GM19240 (cell line): Measurements from ENCODE around the gene BNC2.

Experiments used
- DNase-seq: peaks from one replicate; pipeline ENCODE4 v3.0.0; 2011; ENCODE audit warnings: low spot score; ENCODE audit not compliant: insufficient read length

BNC2 gene

DNA sequence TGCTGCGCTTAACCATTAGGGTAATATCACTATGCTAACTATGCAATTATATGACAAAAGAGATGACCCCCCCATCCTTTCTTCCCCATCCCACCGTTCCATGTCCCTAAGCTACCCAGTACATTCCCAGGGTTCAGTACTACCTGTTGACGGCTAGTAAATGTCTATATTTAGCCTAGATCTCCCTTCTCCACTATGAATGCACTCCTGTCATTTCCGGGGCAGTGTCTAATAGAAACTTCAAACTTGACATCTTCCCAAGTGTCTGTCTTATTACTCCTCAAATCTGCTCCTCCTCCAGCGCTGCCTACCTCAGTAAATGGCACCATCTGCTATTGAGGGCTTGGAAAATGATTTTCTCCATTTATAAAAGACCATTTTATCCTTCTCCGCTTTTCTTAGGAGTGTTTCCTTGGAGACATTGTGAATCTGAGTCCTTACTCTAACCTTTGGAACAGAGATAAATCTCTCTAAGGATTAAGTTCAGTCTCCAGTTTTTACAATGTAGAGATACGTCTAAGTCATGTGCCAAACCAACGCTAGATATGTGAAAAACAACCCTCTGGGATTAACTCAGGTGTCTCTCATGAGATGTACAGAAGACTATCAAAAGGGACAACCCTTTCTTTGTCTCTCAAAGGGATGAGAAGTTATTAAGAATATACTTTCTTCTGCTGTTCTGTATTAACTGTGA is 114.9 kb downstream of the BNC2 start:
- DNase-seq = no peak

DNA sequence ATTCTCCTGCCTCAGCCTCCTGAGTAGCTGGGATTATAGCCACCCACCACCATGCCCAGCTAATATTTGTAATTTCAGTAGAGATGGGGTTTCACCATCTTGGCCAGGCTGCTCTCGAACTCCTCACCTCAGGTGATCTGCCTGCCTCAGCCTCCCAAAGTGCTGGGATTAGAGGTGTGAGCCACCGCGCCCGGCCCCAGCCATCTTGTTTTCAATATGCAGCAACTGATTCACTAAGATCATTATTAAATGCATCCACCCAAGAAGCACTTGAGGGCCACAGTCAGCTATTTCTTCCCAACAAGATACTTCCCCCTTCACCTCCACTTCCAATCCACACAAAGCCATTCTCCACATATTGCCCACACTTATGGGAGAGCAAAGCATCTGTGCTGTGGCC is 115.8 kb downstream of the BNC2 start:
- DNase-seq = no peak

DNA sequence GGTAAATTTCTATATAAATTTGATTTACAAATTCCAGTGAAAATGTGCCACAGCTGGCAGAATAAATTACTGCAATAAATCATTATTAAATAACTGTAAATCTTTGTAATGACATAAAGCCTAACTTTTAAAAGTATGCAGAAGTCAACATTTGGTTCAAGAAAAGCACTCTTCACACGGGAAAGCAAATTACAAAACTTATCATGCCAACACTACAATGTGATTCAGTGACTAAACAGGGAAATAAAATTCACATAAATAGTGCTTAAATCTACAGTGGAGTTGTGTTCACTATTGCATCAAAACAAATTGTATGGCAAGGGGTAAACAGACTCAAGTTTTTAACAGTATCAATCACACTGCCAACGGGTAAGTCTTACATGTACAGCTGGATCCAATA is 117.2 kb downstream of the BNC2 start:
- DNase-seq = no peak

DNA sequence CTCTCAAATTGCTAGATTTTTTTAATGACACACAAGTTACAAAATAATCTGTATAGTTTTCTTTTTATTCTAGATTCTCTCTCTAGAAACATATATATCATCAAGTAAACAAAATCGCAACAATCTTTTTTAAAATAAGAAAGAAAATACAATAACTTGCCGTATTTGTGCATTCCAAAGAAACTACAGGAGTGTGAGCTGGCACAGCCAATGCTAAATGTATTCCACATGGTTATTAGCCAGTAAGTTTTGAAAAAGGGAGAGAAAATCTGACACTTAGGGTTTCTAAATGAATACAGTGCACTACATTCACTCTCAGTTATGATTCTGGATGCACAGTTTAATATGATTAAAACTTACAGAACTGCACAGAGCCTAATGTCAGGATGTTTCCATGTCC is 117.9 kb downstream of the BNC2 start:
- DNase-seq = no peak

DNA sequence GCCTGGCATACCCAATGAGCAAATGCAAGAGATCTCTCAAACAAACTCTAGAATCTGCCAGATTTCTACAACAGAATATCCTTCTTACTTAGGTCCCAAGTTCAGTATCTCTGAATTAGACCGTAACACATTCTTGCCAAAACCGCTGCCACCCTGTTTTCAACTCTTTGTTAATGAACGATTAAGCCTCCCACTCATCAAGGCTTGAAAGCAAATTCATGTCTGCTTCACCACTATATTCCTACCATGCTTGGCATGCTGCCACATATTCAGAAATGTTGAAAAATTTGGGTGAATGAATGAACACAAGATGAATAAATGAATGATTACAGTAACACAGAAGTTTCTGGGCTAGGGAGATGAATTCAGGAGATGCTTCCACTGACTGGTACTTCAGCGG is 119.9 kb downstream of the BNC2 start:
- no peak for DNase-seq

DNA sequence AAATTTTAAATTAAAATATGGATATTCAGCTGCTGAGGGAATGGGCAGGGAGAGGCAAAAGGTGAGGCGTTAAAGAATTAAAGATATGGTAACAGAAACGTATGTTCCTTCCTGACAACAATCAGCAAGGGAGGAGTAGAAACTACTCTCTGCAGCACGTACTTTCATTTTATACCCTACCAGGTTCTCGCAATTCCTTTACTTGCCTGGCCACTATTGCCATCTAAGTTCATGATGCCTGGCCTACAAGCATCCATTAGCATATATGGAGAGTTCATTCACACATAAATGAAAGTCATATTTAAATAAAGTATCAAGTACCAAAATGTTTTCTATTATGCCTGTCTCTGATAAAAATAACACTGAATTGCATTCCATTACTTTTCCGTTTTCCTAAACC is 125.1 kb downstream of the BNC2 start:
- no peak for DNase-seq

DNA sequence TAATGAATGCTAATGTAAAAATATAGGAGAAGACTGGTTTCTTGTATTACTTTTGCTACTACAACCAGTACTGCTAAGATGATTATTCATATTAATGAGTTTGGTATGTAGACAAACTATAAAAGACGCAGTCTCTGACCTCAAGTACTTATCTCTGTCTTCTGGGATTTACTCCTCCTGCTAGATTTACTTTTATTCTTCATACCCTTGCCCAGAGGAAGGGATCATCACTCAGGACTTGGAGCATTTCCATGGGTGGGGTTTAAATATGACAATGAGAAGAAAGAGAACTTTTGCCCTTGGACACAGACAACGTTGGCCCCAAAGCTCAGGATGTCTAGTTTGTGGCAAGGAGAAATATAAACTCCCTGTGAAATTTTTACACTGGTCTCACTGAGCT is 126.1 kb downstream of the BNC2 start:
- no peak for DNase-seq

DNA sequence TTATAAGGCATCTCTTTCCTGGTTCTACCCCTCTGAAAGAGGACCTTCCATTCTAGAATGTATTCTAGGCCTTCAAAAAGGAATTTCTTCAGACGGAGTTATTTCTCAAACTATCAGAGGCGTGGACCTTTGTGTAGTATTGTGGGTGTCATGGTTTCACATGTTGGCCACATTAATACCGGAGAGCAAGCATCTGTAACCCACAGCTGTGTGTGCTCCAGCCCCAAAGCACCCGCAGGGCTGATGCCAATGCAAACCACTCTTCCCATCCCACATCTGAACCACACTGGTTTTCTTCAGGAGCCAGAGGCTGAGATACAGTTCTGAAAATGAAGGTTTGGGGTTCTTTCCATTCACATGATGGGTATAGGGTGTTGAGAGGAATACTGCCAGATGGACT is 127.1 kb downstream of the BNC2 start:
- DNase-seq = no peak

DNA sequence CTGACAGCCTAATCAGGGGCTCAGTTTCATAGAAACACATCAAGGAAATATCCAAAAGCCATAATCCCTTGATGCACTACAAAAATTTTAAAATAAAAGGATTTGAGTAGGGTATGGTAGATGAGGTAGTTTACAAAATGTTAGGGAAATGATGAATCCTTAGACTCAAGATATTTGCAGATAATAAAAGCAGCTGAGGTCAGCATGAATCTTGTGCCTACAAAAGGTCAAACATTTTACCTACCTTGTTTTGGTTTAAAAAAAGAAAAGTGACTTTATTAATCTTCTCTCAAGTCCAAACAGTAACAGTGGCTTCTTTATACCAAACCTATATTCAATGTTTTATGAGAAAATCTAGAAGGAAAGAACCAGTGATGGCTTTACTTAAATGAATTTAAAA is 135.5 kb downstream of the BNC2 start:
- DNase-seq = no peak

DNA sequence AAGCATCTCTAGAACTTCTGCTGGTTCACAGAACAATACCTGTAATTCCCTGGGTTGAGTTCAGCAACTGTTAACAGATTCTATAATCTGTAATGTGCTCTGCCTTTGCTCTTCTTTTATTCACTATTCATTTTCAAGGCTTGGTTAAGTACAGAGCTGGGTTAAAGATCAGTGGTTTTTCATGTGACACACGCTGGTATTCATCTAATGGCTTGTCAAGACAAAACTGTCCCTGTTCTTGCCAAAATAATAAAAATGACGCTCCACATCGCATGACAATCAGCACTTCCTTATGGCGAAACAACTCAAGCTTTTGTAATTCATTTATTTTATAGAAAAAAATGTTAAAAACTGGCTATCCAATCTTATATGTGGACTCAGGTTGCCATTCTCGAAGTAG is 137.9 kb downstream of the BNC2 start:
- DNase-seq = no peak

DNA sequence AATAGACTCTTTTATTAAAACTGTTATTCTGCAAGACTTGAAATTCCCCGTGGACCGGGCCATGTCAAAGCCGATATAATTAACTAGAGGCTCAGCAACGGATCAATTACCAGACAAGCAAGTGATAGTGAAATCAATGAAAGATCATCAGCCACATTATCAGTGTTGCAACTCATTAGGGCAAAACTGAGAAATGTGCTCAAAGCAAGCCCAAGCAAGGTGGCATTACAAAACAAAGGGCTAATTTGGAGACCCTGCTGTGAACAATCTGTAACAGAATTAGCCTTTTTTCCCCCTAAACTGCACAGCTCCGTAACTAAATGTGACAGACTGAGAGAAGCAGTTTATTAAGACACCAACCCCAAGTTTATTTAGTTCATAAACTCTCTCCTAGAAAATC is 140.3 kb downstream of the BNC2 start:
- no peak for DNase-seq

DNA sequence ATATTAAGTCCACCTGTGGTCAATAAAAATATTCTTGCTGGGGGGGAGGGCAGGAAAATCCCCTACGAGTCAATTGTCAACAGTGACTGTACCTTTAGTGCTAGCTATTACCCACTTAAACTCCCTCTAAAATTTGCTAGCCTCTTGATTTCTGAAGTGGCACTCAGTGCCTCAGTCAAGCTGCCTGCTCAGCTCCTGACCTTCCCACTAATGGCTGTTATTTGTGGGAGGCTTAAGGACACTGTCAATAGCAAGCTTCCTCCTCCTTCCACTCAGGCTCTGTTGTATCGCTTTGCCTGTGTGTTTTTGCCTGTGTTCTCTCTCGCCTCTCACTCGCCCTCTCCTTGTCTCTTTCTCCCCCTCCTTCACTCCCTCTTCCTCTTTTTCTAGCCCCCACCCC is 140.8 kb downstream of the BNC2 start:
- DNase-seq = no peak

DNA sequence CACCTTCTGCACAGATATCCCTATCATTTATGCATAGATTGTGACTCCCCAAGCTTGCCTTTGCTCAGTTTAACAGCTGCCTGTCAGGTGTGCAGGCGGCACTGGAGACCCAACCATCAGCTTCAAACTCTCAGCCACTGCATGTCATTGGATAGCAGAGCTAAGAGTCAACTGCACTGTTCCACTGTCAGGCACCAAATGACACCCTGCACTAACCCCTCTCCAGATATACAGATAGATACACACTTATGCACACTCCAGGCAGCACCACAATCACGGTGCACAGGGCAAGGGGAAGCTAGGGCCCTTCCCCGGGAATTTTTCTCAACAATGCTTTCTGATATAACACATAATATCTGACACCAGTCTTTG is 142.3 kb downstream of the BNC2 start:
- DNase-seq = no peak

DNA sequence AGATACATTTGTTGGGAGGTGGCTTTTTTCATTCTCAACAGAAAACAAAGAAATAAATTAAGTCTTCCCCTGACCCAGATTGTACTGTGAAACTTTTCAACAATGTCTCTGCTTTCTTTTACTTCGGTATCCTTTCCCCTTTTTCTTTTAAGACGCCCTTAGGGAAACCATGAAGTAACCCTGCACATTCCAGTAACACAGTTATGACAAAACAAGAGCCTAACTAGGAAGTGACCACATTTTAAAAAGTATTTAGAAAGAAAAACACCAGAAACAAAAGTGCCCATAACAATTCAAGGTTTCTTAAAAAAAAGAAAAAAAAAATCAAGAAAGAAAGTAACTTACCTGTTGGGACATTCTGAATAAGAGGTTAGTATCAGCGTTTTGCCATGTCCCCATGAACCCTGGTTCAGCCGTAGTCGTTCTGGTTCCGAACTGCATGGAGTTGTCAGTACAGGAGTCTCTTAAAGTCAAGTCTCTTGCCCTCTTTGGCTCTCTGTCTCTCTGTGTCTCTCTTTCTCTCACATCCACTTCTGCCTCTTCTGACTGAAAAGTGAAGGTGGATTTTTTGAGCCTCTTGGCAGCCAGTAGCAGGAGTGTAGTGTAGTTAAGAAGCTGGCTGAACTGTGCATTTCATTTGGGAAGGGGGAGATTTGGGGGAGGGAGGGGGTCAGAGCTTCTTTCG is 142.9 kb downstream of the BNC2 start:
- DNase-seq = no peak

DNA sequence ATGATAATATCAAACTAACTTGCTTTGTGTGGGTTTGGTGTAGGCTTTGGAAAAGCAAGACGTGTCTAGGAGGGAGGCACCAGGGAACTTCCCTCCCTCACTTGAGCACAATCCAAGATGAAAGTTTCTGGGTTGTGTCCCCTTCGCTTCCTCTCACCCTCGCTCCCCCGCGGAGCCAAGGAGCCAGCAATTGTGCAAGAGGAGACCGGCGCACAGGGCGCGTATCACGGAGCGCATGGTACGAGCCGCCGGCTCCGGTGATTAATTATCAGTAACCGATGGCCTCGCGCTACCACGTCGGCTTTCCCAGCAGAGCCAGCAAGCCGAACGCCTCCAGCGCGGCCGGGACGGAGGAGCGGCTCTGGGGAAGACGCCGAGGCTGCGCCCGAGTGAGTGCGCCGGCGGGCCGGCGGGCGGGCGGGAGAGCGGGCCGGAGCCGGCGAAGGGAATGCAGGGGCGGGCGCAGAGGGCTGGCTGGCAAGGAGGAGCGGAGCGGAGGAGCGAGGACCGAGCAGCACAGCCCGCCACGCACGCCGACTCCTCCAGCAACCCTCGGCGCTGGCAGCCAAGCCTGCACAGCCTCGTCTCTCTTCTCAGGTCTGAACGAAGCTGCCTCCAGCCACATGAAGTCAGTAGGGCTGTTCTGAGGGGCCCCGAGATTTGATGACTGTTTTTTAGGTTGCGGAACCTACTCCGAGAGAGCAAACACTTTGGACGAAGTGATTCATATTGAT is 143.6 kb downstream of the BNC2 start:
- no peak for DNase-seq

DNA sequence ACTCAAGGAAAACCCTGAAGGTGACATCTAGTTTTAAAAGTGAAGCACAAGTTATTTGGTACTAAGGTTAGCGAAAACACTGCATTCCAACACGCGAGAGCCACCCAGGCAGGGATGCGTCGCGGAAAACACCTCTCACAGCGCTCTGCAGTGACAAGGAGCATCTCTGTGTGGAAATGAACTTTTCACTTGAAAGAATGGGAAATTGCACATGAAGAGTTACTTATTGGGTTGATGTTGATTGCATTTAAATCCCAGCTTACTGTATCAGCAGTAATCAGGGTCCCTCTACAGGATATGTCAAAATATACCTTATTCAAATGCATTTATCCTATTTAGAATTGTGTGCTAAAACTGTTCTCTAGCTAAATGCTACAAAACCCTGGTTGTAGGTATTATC is 144.4 kb downstream of the BNC2 start:
- no peak for DNase-seq

DNA sequence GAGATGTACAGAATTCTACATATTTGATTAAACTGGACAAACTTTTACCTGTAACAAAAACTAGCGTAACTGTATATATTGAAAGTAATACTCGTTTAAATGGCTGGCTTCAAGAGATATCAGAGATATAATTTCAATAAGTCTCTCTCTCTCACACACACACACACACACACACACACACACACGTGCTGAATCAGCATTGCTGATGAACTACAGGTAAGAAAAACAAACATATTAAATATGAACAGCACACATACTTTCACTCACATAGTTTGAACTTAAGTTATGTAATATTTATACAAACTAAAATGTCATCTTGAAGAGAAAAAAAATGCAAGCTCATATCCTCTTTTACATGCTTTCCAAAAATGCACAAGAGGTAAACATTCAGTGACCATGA is 145.4 kb downstream of the BNC2 start:
- DNase-seq = no peak

DNA sequence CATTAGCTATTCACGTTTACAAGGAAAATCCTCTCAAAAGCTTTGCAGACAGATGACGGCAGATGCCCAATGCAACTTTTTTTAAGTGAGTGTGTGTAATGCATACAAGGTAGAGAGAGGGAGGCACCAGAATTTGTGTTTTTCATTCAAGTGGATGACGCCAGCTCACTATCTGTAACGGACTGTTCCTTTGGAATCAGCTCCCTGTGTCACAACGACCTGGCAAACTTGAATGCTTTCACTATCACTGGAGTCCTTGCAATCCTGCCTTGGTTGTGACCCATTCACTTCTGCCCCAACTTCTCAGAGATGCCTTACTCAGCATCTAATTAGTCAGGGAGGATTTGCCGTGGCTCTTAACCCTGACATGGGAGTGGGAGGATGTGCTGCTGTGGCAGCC is 148.5 kb downstream of the BNC2 start:
- no peak for DNase-seq

DNA sequence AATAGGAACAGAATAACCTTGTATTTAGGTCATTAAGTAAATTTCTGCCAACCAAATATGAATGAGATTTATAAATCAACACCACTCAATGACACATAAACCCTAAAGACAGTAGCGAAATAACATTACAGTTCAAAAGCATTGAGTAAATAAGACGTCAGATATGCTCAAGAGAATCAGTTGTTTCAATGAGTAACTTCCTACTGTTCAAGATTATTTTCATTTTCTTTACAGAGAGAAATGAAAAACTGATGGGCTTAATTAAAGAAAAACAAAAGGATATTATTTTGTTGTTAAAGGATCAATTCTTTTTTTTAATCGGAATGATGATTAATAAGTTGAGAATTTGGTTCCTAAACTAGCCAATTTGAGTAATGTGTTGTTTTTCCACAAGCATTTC is 150.1 kb downstream of the BNC2 start:
- no peak for DNase-seq

DNA sequence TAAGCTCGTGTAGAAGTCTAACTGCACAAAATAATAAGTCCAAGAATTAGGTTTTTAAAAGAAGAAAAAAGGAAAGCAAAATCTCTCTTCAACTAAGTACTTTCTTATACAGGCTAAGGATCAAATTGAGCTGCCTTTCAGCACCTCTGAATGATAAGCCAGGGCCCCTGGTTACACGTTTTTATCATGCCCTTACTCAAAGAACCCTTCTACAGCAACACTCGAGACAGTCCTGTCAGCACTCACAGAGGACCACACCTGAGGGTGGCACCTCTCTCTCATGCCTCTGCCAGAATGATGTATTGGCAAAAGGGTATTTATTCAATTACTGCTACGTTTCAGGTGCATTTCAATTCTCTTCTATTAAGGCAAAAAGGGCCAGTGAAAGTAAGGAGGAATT is 150.5 kb downstream of the BNC2 start:
- no peak for DNase-seq

DNA sequence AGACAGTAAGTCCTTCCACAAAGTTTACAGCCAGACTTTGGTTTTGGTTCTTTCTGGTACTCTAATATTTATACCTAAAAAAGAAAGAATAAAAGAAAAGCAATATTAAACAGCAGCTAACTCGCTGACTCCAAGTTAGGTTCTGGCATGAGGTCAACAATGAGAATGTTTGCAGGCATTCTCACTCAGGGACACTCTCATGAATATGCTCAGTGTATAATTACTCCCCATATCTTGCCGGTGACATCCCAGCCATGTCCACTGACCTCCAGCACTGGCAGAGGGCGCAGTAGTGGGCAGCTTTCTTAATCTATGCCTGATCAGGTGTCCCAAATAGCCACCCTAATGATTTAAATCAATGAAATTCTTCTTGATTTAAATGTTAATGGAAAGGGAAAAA is 151.5 kb downstream of the BNC2 start:
- no peak for DNase-seq

DNA sequence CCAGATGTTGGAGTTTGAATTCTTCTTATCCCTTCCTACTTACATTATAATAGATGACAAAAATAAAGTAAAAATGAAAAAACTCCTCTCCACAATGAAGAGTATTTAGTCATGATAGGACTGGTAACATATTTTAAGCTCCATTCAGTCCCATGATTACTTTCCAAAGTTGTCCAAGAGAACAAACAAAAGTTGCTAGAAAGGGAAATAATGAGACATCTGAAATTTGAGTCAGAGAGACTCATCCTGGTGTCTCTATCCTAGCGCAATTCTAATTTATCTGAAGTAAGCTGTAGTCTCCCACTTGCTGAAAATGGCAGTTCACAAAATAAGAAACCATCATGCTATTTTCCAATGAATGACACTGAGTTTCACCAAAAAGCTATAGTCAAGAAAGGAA is 152.2 kb downstream of the BNC2 start:
- no peak for DNase-seq

DNA sequence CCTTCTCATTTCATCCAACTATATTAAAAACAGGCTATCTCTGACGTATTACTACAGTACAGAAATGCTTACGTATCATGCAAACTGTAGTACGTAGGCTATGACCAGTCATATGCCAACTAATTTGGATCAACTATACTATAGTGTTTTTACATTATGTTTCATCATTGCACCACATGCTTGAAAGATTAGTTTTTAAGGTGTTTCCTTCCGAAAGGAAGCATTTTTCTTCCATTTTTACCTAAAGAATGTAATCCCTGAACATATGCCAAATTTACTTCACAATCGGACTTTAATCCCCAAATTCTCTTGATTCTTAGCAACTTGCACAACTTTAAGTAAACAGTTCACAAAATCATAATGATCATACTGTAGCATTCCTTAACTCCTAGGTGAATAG is 153.9 kb downstream of the BNC2 start:
- DNase-seq = no peak
